PC-3 (cell line): ENCODE data around the gene ETV1. TPM values are rescaled to one million over a fixed set of nuclear protein-coding genes. Genes with fewer than 3 reads are reported as not detected.

Experiments used
- ATAC-seq: fragments of 200-7000 bp; cut with Tn5 transposase; 2 replicates; pipeline ENCODE4 v1.9.1; 2020; ENCODE audit warnings: mild to moderate bottlenecking, moderate library complexity
- BruUV-seq: library from RNA; stranded (reverse); fragments of 400-500 nt; replicated peaks from 2 replicates; lab custom pipeline; 2021; lab: Mats Ljungman, UMichigan
- CTCF ChIA-PET: fragments of 300-600 bp; sonication (Branson Sonifier 250); formaldehyde crosslinking; loops from one replicate; lab custom pipeline; 2022; ENCODE audit warnings: antibody characterized with exemption; lab: Charles Lee
- POLR2A ChIA-PET: fragments of 300-600 bp; sonication (Branson Sonifier 250); formaldehyde crosslinking; loops from one replicate; lab custom pipeline; 2022; ENCODE audit warnings: antibody characterized with exemption; ENCODE audit not compliant: unreplicated experiment; lab: Charles Lee
- DNase-seq: peaks from one replicate; pipeline ENCODE4 v3.0.0-alpha.2; 2015
- H2AFZ ChIP-seq: fragments of 300-600 bp; sonication (generic); 2 replicates; pipeline ENCODE4 v1.6.0; 2016; ENCODE audit warnings: antibody characterized with exemption, low read length
- H3F3A ChIP-seq: fragments of 300-600 bp; sonication (generic); one replicate; pipeline ENCODE4 v1.6.0; 2017; ENCODE audit warnings: antibody characterized with exemption, low read length, control low read depth, mild to moderate bottlenecking; ENCODE audit not compliant: unreplicated experiment
- H3K27ac ChIP-seq: fragments of 300-600 bp; sonication (generic); 2 replicates; pipeline ENCODE4 v1.5.1; 2016; ENCODE audit warnings: mild to moderate bottlenecking, low read length
- H3K27me3 ChIP-seq: fragments of 300-600 bp; sonication (generic); 2 replicates; pipeline ENCODE4 v1.6.1; 2016; ENCODE audit warnings: low read length, mixed read lengths
- H3K36me3 ChIP-seq: fragments of 300-600 bp; sonication (generic); 2 replicates; pipeline ENCODE4 v1.6.1; 2016; ENCODE audit warnings: low read depth, mixed run types, low read length, mixed read lengths
- H3K4me1 ChIP-seq: fragments of 300-600 bp; sonication (generic); 2 replicates; pipeline ENCODE4 v1.5.1; 2016; ENCODE audit warnings: low read length; ENCODE audit not compliant: insufficient read depth
- H3K4me2 ChIP-seq: fragments of 300-600 bp; sonication (generic); 2 replicates; pipeline ENCODE4 v1.6.0; 2016; ENCODE audit warnings: low read length
- H3K4me3 ChIP-seq: fragments of 300-600 bp; sonication (generic); 2 replicates; pipeline ENCODE4 v1.5.1; 2016; ENCODE audit warnings: mild to moderate bottlenecking, low read length, mixed read lengths
- H3K79me2 ChIP-seq: fragments of 300-600 bp; sonication (generic); 2 replicates; pipeline ENCODE4 v1.6.1; 2017; ENCODE audit warnings: low read length, mixed read lengths
- H3K9ac ChIP-seq: fragments of 300-600 bp; sonication (generic); 2 replicates; pipeline ENCODE4 v1.6.0; 2016; ENCODE audit warnings: mild to moderate bottlenecking, low read length
- H3K9me2 ChIP-seq: fragments of 300-600 bp; sonication (generic); replicated peaks from 2 replicates; pipeline ENCODE4 v1.6.1; 2016; ENCODE audit warnings: mixed run types, low read length, mixed read lengths
- H3K9me3 ChIP-seq: fragments of 300-600 bp; sonication (generic); 2 replicates; pipeline ENCODE4 v1.6.1; 2016; ENCODE audit warnings: low read length, mixed read lengths
- H4K20me1 ChIP-seq: fragments of 300-600 bp; sonication (generic); 2 replicates; pipeline ENCODE4 v1.6.1; 2016; ENCODE audit warnings: low read length, mixed read lengths
- EZH2 ChIP-seq: fragments of 300-600 bp; sonication (generic); IDR thresholded peaks from one replicate; pipeline ENCODE4 v1.6.1; 2017; ENCODE audit warnings: antibody characterized with exemption, mild to moderate bottlenecking, low read length; ENCODE audit not compliant: unreplicated experiment
- EZH2phosphoT487 ChIP-seq: fragments of 300-600 bp; sonication (generic); IDR thresholded peaks from 2 replicates; pipeline ENCODE4 v1.6.1; 2018; ENCODE audit warnings: mild to moderate bottlenecking, antibody characterized with exemption, low read length, borderline replicate concordance
- intact Hi-C: fragments of 100-400 bp; cut with micrococcal nuclease; formaldehyde crosslinking; loops from 2 replicates; pipeline ENCODE4 v1.9.0; 2023
- total RNA-seq: library from RNA; depleted of rRNA; stranded (reverse); fragments of >200 nt; gene quantifications from 2 replicates; pipeline ENCODE4 v1.2.3, GENCODE V29; 2014
- TF ChIP-seq, protein P1 (sequence below): fragments of 300-600 bp; sonication (generic); conservative IDR thresholded peaks from 2 replicates; pipeline ENCODE4 v1.5.1; 2017; ENCODE audit warnings: antibody characterized with exemption, low read depth, mild to moderate bottlenecking, low read length

The ETV1 gene
- total RNA-seq, 1 experiment from 2014 or later, result 20.6 TPM

DNA sequence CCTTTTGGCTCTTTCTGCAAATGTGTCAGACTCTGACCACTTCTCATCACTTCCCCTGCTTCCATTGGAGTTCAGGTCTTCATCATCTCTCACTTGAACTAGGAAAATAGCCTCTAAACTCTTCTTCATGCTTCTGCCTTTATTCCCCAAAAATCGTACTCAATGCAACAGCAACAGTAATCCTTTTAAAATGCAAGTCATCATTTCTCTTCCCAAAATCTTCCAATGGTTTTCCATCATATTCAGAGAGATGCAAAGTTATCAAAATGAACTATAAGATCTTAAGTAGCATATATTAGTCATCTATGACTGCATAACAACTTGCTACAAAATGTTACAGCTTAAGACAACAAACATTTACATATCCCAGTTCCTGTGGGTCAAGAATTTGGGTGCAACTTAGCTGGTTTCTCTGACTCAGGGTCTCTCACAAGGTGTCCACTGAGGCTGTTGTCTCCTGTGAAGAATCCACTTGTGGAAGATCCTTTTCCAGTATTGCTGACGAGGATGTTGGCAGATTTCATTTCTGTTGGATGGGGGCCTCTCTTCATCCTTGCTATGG lies 31.0 kb upstream of the ETV1 start:
- H3F3A ChIP-seq, result no peaks in the 10 kb centered on the region
- no peaks in the 10 kb centered on the region for H3K79me2 ChIP-seq
- H3K4me1 ChIP-seq, result peaks cover 13% of the 10 kb centered on the region
- ChIA-PET CTCF (no interaction called here), POLR2A (no interaction called here)
- peaks cover 4% of the 10 kb centered on the region; the same call in 1 of the 2 replicates for H3K9me3 ChIP-seq
- peak overlapping the region; percentile 24; the same call in 1 of the 2 replicates for H3K9ac ChIP-seq
- DNase-seq, result no peak
- H3K4me3 ChIP-seq, result no peak overlapping the region
- H2AFZ ChIP-seq, result peak overlapping the region; percentile 67
- intact Hi-C loops, result no loop called here
- no peaks in the 10 kb centered on the region for H3K27me3 ChIP-seq
- H4K20me1 ChIP-seq, result no peaks in the 10 kb centered on the region
- no peaks in the 10 kb centered on the region for H3K36me3 ChIP-seq
- no TSS peak for BruUV-seq
- TF ChIP-seq, protein P1, sequence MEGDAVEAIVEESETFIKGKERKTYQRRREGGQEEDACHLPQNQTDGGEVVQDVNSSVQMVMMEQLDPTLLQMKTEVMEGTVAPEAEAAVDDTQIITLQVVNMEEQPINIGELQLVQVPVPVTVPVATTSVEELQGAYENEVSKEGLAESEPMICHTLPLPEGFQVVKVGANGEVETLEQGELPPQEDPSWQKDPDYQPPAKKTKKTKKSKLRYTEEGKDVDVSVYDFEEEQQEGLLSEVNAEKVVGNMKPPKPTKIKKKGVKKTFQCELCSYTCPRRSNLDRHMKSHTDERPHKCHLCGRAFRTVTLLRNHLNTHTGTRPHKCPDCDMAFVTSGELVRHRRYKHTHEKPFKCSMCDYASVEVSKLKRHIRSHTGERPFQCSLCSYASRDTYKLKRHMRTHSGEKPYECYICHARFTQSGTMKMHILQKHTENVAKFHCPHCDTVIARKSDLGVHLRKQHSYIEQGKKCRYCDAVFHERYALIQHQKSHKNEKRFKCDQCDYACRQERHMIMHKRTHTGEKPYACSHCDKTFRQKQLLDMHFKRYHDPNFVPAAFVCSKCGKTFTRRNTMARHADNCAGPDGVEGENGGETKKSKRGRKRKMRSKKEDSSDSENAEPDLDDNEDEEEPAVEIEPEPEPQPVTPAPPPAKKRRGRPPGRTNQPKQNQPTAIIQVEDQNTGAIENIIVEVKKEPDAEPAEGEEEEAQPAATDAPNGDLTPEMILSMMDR, result no peak
- TF ChIP-seq EZH2phosphoT487, result no peak
- TF ChIP-seq EZH2, result no peak
- no peaks in the 10 kb centered on the region for H3K9me2 ChIP-seq
- peak overlapping the region; percentile 60 for H3K27ac ChIP-seq
- H3K4me2 ChIP-seq, result peak overlapping the region; percentile 54
- peak; percentile 42 for ATAC-seq

DNA sequence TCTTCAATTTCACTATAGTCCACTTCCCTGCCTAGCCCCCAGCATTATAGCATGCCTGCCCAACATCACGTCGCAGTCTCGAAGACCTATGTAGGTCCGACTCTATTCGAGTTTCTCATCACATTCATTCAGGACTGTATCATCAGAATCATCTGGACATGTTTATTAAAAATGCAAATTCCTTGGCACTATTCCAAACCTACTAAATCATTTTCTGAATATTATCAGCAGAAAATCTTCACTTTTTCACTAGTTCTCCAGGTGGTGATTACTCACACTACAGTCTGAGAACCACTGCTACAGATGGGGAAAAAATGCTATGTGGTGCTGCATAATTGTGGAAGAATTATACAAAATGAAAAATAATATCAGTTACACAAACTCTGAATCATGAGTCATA lies 29.3 kb upstream of the ETV1 start:
- Histone ChIP-seq H4K20me1 (no peaks in the 10 kb centered on the region), H3K27me3 (no peaks in the 10 kb centered on the region), H3K9ac (no peak overlapping the region), H3K27ac (no peak overlapping the region), H3K79me2 (no peaks in the 10 kb centered on the region), H2AFZ (no peak overlapping the region), H3K9me2 (no peaks in the 10 kb centered on the region), H3K4me1 (peaks cover 13% of the 10 kb centered on the region), H3K4me3 (no peak overlapping the region), H3K36me3 (no peaks in the 10 kb centered on the region), H3K4me2 (no peak overlapping the region), H3K9me3 (peaks cover 4% of the 10 kb centered on the region; the same call in 1 of the 2 replicates), H3F3A (no peaks in the 10 kb centered on the region)
- TF ChIP-seq EZH2phosphoT487, result no peak
- TF ChIP-seq, protein P1, result no peak
- no peak for TF ChIP-seq EZH2
- no TSS peak for BruUV-seq
- ATAC-seq (no peak), DNase-seq (no peak)
- ChIA-PET CTCF (no interaction called here), POLR2A (no interaction called here)
- intact Hi-C loops, result no loop called here

DNA sequence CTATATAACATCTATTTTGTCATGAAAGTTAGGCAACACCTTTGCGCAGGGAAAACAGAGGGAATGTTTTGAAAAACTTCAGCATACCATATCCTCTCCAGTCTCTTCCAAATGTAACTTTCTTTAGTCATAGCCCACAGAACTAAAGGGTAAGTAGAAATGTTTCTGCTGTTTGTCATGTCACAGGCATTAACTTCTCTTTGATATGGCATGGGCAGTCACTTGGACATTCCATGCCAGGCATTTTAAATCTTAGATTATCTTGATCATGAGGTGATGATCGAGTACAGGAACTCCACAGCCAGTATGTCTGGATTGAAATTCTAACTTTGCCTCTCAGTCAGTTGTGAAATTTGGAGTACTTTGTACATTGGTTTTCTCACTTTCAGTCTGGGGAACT lies 27.5 kb upstream of the ETV1 start:
- Histone ChIP-seq H3K27ac (no peak overlapping the region), H3K4me2 (no peak overlapping the region), H3F3A (no peaks in the 10 kb centered on the region), H3K9ac (no peak overlapping the region), H3K36me3 (no peaks in the 10 kb centered on the region), H3K4me1 (peaks cover 13% of the 10 kb centered on the region), H2AFZ (no peak overlapping the region), H3K4me3 (no peak overlapping the region), H3K79me2 (no peaks in the 10 kb centered on the region), H4K20me1 (no peaks in the 10 kb centered on the region), H3K9me3 (peaks cover 4% of the 10 kb centered on the region; the same call in 1 of the 2 replicates), H3K9me2 (no peaks in the 10 kb centered on the region), H3K27me3 (no peaks in the 10 kb centered on the region)
- intact Hi-C loops, result no loop called here
- DNase-seq (no peak), ATAC-seq (no peak)
- TF ChIP-seq EZH2phosphoT487 (no peak), EZH2 (no peak)
- TF ChIP-seq, protein P1, result no peak
- ChIA-PET CTCF (no interaction called here), POLR2A (no interaction called here)
- no TSS peak for BruUV-seq
